Measurements from ENCODE around the gene SPRTN. TPM values are rescaled to one million over a fixed set of nuclear protein-coding genes. Genes with fewer than 3 reads are reported as not detected.

The SPRTN gene
- total and polyA plus RNA-seq, 2 of the 8 experiments (the other 6 are each of a cell fraction or from before 2014, with no cell fraction given), result 6.6 to 15.1 TPM

DNA sequence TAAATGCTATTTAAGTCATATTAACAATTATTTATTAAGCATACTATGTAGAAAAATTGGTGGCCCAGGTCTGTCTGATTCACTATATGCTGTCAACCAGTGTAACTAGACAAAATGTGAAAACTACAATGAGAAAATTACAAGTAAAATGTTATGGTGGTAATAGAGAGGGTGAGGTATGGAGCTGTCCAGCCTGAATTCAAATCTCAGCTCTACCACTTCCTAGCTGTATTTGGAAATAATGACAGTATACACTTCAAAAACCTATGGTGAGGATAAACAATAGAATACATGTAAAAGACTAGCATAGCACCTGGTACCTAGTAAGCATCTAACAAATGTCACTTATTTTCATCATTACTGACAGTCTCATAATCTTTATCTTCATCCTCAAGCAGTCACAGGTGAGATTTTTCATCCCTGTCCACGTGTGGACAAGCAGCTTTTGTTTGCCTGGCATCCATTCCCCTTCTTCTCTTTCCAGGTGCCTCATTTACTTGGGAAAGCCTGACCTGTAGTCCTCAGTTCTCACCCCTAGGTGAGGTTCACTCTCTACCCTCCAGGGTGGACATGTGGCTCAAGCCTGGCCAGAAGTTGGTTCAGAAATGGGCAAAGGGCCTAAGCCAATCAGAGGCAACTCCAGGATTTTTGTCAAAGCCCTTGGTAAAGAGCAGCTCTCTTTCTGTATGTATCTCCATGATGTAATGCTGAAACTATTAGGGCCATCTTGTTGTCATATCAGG lies 54.5 kb downstream of the SPRTN start:
- no peak overlapping the region for H2AK5ac ChIP-seq (ENCODE audit: low read depth, low read length)
- peaks cover 0 to 2% (median 0%) of the 10 kb centered on the region in 4 experiments; a peak in 1 of 7 replicates for H3K4me1 ChIP-seq (replicated peaks in 1 of 4; ENCODE audit: control insufficient read depth in 3 of 4, insufficient read depth in 4 of 4, low read length in 3 of 4)
- no peak overlapping the region for H3K27ac ChIP-seq (ENCODE audit: low read depth, low read length)
- no peaks in the 10 kb centered on the region for H3K79me2 ChIP-seq (ENCODE audit: control insufficient read depth in 1 of 2, insufficient read depth in 2 of 2, low read length in 2 of 2)
- H4K20me1 ChIP-seq (replicated peaks in 1 of 2; ENCODE audit: control insufficient read depth in 1 of 2, insufficient read depth in 2 of 2, low read length in 2 of 2), result no peaks in the 10 kb centered on the region
- FAIRE-seq (no peak), DNase-seq (ENCODE audit: low read depth in 1 of 2, low spot score in 2 of 2) (no peak)
- TF ChIP-seq MAFK (IDR thresholded peaks at IDR 0.05; ENCODE audit: low read depth, low read length), result no peak
- TF ChIP-seq, protein P1, sequence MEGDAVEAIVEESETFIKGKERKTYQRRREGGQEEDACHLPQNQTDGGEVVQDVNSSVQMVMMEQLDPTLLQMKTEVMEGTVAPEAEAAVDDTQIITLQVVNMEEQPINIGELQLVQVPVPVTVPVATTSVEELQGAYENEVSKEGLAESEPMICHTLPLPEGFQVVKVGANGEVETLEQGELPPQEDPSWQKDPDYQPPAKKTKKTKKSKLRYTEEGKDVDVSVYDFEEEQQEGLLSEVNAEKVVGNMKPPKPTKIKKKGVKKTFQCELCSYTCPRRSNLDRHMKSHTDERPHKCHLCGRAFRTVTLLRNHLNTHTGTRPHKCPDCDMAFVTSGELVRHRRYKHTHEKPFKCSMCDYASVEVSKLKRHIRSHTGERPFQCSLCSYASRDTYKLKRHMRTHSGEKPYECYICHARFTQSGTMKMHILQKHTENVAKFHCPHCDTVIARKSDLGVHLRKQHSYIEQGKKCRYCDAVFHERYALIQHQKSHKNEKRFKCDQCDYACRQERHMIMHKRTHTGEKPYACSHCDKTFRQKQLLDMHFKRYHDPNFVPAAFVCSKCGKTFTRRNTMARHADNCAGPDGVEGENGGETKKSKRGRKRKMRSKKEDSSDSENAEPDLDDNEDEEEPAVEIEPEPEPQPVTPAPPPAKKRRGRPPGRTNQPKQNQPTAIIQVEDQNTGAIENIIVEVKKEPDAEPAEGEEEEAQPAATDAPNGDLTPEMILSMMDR (IDR thresholded peaks at IDR 0.05; ENCODE audit: control extremely low read depth in 1 of 3, insufficient read depth in 1 of 3, low read depth in 1 of 3, low read length in 3 of 3), result peak in 1 of 3 experiments; percentile 24; a peak in 1 of 4 replicates
- no peak overlapping the region for H3K9ac ChIP-seq (replicated peaks in 1 of 4; ENCODE audit: extremely low read depth in 1 of 4, low read depth in 3 of 4, low read length in 3 of 4)
- no peak overlapping the region for H2BK5ac ChIP-seq (ENCODE audit: low read depth, low read length)
- H4K91ac ChIP-seq (replicated peaks; ENCODE audit: insufficient read length, low read length), result no peak overlapping the region
- ChIA-PET CTCF (ENCODE audit: partially characterized antibody) (interaction anchor here (0.5 to 1.3 kb wide), 8 partner anchors 24 to 200 kb away, joined by 3 to 7 read pairs (median 3); no protein-coding TSS in a partner anchor), POLR2A (ENCODE audit: partially characterized antibody) (no interaction called here)
- no peaks in the 10 kb centered on the region for H3K27me3 ChIP-seq (replicated peaks in 1 of 4; ENCODE audit: control insufficient read depth in 3 of 4, extremely low read depth in 1 of 4, insufficient read depth in 3 of 4, low read length in 3 of 4)
- no peaks in the 10 kb centered on the region for H3K79me1 ChIP-seq (ENCODE audit: low read depth, low read length)
- no peaks in the 10 kb centered on the region for H3K23me2 ChIP-seq (ENCODE audit: low read depth, low read length)
- H2BK12ac ChIP-seq (ENCODE audit: low read depth, low read length), result no peak overlapping the region
- no peak overlapping the region for H2AFZ ChIP-seq (ENCODE audit: low read length)
- 75% methylated on average over 1 of the region's 1 CpG; no CpG with 5 or more reads in 1 of the 2 experiments for WGBS, 2 experiments (ENCODE audit: extremely low coverage in 1 of 2, insufficient coverage in 1 of 2, insufficient read length in 1 of 2, insufficient replicate concordance in 2 of 2, low coverage in 1 of 2, low lambda C conversion rate in 2 of 2, missing lambda C conversion rate in 1 of 2)
- H4K8ac ChIP-seq (ENCODE audit: extremely low read depth, insufficient read depth, low read length), result no peak overlapping the region
- H2BK120ac ChIP-seq (replicated peaks; ENCODE audit: low read depth, low read length), result no peak overlapping the region
- no peaks in the 10 kb centered on the region for H3K9me3 ChIP-seq (ENCODE audit: insufficient read depth in 2 of 2, low read depth in 1 of 2, low read length in 1 of 2)
- H3K4me3 ChIP-seq (ENCODE audit: extremely low read depth in 1 of 4, insufficient read depth in 2 of 4, low read depth in 3 of 4, low read length in 4 of 4), result no peak overlapping the region
- H3K36me3 ChIP-seq (ENCODE audit: control insufficient read depth in 2 of 4, insufficient read depth in 4 of 4, low read length in 3 of 4), result no peaks in the 10 kb centered on the region
- H2BK15ac ChIP-seq (ENCODE audit: low read length), result no peak overlapping the region
- H3K18ac ChIP-seq (ENCODE audit: extremely low read depth, low read length), result no peak overlapping the region
- no peak overlapping the region for H4K5ac ChIP-seq (ENCODE audit: insufficient read length, low read depth, low read length)
- H3K4me2 ChIP-seq (ENCODE audit: insufficient read depth in 1 of 2, low read depth in 2 of 2, low read length in 2 of 2), result no peak overlapping the region
- no peak overlapping the region for H3K14ac ChIP-seq (ENCODE audit: insufficient read length)
- H3K4ac ChIP-seq (replicated peaks; ENCODE audit: insufficient read length, low read depth, low read length), result no peak overlapping the region
- no peak overlapping the region for H3K56ac ChIP-seq (replicated peaks; ENCODE audit: insufficient read length, low read depth, low read length)
- no peak overlapping the region for H2BK20ac ChIP-seq (ENCODE audit: low read length)
- no peak overlapping the region for H3K23ac ChIP-seq (ENCODE audit: insufficient read length)
